ENCODE results near the gene YES1.
"Not testable (repeated sequence)": the region's sequence is repeated elsewhere in the genome, so short reads cannot be mapped to it uniquely, and the experiment has no call there.

The YES1 gene

GRCh38 chr18:825891-826585, 14.0 kb upstream of the YES1 start:
- no peak for DNase-seq (ENCODE audit: insufficient read length, low spot score)
- FAIRE-seq, result no peak

- FAIRE-seq (no peak), DNase-seq (ENCODE audit: insufficient read length, low spot score) (no peak)
Observed at GRCh38 chr18:824179-824578, 12.1 kb upstream of the YES1 start.

DNA sequence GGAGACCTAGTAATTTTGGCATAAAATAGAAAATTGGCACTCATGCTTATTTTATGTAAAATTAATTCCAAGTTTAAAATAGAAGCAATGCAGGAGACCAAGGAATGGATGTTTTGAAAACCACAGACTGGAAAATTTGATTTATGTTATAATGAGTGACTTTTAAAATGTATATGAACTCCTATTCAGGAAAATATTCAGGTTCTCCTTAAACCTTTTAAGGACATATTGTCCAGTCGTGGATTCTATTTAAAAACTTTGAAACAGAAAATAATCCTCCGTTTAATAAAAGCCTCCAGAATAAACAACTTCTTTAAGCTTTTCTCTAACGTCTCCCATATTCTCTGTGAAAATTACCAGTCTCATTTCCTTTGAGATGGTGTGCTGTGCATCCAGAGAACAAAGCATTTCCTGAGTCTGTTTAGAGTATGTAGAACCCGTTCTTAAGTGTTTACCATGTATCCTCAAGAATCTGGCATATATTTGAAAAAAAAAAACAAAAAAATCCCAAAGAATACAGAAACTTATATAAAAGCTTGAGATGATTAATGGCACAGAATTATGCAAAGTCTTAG, 8.6 kb upstream of the YES1 start:
- FAIRE-seq (no peak), DNase-seq (ENCODE audit: insufficient read length, low spot score) (no peak)

DNA sequence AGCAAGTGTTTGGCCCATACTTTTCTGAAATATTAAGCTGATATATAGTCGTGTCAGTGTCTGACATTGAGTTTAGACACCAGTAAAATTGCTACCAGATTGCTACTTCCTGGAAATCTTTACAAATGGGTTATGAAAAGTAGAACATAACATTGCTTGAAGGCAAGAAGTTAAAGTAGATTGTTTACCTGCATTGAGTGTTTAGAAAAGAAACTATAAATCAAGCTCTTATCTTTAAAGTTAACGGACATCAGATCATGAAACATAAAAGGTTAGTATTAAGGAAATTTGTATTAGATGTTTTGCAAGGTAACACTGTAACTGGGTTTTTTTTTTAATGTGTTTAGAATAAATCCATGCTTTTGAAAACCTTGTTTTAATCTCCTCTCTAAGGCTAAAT, 4.8 kb upstream of the YES1 start:
- no peak for DNase-seq (ENCODE audit: insufficient read length, low spot score)
- FAIRE-seq, result no peak

DNA sequence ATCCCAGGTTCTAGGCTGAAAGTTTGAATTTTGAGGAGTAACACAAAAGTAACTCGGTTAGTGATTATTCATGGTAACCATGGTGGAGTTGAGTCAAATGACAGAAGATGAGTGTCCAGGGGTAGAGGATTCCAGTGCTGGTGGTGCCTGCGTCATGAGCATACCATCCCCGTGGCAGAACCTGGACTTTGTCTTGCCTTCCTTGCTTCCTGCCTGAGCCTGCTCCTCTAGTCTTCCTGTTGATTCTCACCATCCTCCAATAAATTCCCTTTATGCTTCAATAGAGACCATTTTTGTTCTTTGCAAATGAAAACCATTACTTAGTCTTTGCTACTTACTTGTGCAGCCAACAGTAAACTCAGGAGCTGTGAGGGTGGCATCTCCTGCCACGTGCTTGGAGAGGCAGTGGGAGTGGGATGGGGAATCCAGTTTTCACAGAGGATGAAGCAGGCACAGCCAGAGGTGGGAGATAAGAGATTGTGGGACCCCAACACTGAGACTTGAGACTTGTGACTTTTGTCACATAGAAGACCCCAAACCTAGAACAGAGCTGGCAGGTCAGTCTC, 4.1 kb upstream of the YES1 start:
- FAIRE-seq (no peak), DNase-seq (ENCODE audit: insufficient read length, low spot score) (no peak)

GRCh38 chr18:815353-815752, 3.3 kb upstream of the YES1 start:
- FAIRE-seq (no peak), DNase-seq (ENCODE audit: insufficient read length, low spot score) (no peak)

DNA sequence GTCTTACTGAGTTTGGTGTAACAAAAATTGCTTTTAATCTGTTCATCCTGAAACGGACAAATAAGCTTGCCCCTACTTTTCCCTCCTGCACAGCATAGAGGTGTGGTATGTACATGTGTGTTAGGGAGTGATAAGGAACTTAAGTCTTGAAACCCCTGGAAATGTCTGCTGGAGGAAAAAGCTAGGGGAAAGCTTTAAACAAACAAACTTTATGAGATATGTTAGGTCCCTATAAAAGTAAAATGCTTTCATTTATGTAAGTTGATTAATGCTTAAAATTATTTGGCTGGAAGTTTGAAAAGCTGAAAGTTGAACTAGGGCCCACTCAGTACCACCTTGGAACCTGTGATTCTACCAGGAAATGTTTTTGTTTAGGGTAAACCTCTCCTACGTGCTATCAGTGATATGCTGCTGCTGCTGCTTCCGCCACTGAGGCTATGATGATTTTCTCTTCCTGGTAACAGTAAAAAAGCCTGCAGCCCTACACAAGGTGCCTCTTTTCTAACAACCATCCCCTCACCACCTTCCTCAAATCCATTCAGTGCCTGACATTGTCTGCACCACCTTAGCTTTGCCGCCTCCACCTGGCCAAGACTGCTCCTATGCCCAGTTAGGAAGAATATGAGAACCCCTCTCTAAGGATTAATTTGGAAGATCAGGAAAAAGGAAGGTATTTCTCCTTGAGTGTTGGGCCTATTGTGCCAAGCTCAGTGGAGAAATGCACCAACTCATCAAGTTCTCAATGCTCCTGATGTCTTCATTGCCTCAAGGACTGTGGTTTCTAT, 2.5 kb upstream of the YES1 start:
- DNase-seq (ENCODE audit: insufficient read length, low spot score), result no peak
- FAIRE-seq, result no peak

GRCh38 chr18:813172-814071, 1.4 kb upstream of the YES1 start:
- DNase-seq (ENCODE audit: insufficient read length, low spot score), result no peak

GRCh38 chr18:812376-813171, 532 bp upstream of the YES1 start:
- FAIRE-seq, result no peak
- DNase-seq (ENCODE audit: insufficient read length, low spot score), result peak; percentile 56

More at GRCh38 chr18:813172-814071, 1.4 kb upstream of the YES1 start:
- peak; percentile 95 for FAIRE-seq

DNA sequence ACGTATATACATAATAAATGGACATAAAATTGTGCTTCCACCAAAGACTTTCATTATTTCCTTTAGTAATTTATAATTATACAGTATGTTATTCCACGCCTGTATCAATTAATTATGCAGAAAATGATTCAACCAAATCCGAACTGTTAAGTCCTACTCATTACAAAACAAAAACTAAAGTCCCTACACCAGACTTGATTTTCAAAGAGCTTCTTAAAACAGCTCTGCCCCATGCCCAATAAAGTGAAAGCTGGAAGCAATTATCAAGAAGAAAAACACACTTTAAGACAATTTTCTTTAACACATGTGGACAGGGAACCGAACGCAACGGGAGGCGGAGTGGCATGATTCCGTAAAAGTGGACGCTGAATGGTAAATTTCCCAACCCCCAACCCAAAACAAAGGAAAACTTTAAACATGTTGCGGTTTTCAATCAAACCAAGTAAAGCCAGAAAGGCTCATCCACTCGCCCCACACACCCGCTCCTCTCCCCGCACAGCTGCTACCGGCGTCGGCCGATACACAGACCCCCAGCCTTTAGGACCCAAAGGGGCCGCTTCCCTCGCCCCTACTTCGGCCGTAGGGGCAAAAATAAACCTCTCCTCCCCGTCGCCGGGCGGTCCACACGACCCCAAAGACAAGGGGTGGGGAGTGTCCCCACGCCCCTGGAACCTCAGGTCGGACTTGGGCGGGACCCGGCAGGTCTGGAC, 705 bp downstream of the YES1 start:
- DNase-seq (ENCODE audit: insufficient read length, low spot score) (no peak), FAIRE-seq (no peak)

DNA sequence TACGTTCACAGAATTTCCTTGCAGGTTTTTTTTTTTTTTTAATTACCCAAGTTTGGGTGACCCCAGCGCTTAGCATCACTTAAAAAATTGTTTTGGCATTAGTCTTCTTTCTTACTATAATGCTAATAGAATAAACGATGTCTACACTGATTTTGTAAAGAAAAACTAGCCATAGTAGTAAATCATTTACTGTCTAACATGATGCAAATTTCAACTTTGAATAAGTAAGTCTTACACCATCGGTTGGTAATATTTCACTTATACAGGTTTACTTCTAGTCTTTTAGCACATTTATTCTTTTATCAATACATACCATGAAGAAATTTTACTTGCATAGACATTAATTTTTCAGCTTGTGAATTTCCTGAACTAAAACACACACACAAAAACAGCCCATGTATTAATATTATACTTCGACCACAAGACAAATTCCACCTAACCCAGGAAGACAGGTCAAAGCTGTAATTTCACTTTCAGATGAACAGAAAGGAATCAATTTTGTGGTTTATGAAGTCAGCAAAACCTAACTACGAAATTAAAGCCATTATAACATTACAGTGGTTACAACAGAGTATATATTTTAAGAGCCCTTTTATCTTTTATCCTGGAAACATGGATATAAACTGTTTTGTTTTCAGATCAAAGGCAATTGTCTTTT, 1.9 kb downstream of the YES1 start:
- FAIRE-seq (peak; percentile 91), DNase-seq (ENCODE audit: insufficient read length, low spot score) (no peak)

DNA sequence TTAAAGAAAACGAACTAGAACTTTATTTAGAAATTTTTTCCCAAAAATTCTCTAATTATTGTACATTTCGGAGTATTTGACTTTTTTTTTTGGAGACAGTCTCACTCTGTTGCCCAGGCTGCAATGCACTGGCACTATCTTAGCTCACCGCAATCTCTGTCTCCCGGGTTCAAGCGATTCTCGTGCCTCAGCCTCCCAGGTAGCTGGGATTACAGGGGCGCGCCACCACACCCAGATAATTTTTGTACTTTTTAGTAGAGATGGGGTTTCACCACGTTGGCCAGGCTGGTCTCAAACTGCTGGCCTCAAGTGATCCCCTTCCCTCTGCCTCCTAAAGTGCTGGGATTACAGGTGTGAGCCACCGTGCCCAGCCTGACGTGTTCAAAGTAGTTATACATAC, 2.8 kb downstream of the YES1 start:
- not testable (repeated sequence) for FAIRE-seq; DNase-seq (ENCODE audit: insufficient read length, low spot score)

- DNase-seq (ENCODE audit: insufficient read length, low spot score) (no peak), FAIRE-seq (no peak)
Observed at GRCh38 chr18:808502-808901, 3.5 kb downstream of the YES1 start.

- FAIRE-seq (peak; percentile 68), DNase-seq (ENCODE audit: insufficient read length, low spot score) (no peak)
Observed at GRCh38 chr18:808086-808485, 4.0 kb downstream of the YES1 start.

GRCh38 chr18:805755-806110, 6.3 kb downstream of the YES1 start:
- FAIRE-seq (peak; percentile 94), DNase-seq (ENCODE audit: insufficient read length, low spot score) (no peak)

DNA sequence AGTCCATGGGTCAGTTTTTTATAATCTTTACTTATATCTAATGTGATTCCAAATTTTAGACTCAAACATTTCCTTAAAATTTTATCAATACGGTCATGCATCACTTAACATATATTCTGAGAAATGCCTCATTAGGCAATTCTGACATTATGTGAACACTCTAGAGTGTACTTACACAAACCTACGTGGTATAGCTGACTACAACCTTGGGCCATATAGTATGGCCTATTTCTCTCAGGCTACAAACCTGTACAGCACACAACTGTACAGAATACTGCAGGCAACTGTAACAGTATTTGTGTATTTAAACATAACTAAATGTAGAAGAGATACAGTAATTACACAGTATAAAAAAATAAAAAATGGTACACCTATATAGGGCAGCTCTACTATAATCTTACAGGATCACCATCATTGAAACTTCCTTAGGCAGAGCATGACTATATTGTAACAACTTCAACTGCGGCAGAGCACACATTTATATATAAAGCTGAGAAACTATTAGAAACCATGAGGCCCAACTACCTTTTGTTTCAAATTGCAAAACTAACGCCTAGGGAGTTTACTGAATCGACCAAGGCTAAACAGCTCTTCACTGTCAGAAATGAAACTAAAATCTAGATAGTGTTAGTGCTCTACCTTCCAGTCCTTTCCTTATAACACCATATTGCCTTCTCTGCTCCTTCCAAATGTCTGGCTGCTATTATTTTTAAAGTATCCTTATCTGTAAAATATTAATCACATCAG, 6.9 kb downstream of the YES1 start:
- FAIRE-seq, result peak; percentile 80
- DNase-seq (ENCODE audit: insufficient read length, low spot score), result no peak

- no peak for DNase-seq (ENCODE audit: insufficient read length, low spot score)
- no peak for FAIRE-seq
Observed at GRCh38 chr18:801137-801536, 10.9 kb downstream of the YES1 start.

DNA sequence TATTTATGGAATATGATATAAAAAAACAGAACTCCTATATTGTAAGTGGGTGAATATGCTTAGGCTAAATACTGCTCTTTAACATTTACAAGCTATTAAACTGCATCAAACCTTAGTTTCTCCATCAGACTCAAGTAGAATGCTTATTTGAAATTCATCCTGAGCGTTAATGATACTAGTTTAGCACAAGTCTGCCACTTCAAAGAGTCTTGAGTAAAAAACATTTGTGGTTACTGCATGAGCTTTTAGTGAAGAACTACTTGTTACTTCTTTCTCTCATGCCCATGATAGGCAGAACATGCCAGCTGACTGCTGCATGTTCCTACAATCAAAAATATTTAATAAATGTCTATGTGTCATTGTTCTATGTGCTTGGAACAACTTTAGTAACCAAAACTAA, 12.1 kb downstream of the YES1 start:
- FAIRE-seq (no peak), DNase-seq (ENCODE audit: insufficient read length, low spot score) (no peak)
